ENCODE data around the gene C10orf53.
"Not testable (repeated sequence)": the region's sequence is repeated elsewhere in the genome, so short reads cannot be mapped to it uniquely, and the experiment has no call there.

C10orf53 gene

DNA sequence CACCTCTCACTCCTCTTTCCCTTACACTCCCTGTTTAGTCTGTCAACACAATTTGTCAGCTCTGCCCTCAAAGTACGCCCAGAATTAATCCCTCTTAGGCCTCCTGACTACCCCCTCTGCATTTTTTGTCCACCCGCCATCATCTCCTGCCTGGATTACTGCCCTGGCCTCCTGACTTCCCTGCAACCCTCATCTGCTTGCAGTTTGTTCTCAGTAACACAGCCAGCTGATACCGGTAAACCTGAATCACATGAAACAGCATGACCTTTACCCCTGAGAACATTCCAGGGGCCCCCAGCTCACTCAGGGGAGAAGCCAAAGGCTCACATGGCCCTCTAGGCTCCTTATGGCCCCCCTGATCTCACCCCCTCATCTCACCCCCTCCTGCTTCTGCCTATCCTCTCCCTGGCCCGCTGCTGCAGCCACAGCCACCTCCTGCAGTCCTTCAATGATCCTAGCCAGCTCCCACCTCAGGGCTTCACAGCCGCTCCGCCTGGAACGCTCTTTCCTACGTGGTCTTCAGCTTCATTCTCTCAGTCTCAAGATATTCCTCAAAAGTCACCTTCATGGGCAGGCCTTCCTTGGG lies 8.9 kb downstream of the C10orf53 start:
- DNase-seq: no peak

DNA sequence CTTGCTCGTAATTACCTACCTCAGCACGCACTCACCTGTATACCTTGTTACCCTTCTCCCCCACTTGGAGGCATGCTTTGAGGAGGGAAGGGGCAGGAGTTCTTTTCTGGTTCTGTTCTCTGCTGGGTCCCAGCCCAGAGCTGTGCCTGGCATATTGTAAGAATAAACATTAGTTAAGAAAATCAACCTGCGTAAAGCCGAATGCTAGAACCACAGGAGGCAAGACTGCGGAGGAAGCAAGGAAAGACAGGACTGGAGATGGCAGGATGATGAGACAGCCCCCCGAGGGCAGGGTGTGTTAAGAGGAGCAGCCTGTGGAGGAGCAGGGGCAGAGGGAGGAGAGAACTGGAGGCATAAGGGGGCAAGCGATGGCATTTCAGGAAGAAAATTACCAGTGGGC lies 9.5 kb downstream of the C10orf53 start:
- no peak for DNase-seq

DNA sequence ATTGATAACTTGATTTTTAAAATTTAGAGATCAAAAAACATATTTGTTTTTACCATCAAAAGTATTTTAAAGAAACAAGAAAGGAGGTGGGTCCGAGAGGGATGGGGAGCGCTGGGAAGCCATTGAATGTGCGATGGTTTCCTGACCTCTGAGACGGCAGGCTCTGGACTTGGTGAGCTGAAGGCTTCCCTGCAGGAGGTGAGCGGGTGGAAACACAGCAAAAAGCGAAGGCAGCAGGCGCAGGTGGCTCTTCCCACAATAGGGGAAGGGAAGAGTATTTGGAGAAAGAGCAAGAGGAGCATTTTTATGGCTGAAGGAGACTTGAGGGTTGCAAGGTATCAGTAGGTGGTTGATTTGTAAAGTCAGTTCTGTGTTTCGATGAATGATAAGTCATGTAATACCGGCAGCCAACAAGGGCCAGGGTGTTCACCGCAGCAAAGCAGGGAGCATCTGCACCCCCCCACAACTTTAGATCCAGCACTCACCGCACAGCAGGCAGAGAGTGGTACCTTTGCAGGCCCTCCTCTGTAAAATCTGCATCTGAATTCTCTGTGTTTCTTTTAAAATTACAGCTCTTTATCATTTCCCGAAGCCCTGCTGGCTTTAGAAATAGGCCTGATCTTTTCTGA lies 10.5 kb downstream of the C10orf53 start:
- DNase-seq: no peak

DNA sequence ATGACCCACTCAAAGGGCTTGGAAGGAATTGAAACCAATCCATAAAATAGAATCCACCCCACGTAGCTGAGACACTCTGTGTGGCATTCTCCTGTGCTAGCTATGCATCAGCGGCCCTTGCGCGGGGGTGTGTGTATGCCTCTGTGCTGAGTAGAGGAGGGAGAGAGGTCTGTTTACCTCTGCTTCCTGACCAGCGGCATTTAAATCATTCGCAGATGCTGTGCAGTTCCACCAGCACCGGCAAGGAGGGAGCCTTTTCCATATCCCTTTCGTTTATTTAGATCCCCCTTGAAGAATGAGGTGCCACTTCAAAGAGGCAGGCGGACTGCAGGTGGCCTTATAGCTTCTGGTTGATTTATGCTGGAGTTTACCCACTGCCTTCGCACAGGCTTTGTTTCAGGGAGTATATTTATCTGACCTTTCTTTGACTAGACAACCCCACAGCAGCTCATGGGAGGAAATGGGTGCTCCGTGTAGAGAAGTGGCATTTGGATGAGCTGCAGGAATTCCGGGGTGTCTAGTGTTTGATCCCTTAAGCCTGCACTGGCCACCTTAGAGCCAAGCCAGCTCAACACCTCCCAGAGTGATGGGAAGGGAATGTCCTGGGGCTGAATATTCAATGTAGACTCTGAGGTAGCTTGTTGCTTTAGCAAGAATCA lies 11.4 kb downstream of the C10orf53 start:
- DNase-seq: no peak

DNA sequence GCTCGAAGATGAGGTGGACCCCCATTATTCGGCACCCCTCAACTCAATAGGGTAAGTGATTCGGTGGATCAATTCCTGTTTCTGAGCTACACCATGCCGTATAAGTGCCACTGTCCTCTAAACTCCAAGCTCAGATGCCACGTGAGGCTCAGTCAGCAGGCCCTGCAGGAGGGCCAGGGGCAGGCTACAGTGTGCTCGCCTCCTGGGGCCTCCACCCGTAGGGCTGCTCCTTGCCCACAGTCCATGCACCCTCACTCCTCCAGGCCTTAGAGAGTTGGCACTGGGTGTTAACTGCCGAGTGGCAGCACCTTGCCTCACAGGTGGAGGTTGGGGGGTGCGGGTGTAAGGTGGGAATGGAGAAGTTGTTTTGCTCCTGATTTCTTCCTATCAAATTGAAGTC lies 12.1 kb downstream of the C10orf53 start:
- no peak for DNase-seq

DNA sequence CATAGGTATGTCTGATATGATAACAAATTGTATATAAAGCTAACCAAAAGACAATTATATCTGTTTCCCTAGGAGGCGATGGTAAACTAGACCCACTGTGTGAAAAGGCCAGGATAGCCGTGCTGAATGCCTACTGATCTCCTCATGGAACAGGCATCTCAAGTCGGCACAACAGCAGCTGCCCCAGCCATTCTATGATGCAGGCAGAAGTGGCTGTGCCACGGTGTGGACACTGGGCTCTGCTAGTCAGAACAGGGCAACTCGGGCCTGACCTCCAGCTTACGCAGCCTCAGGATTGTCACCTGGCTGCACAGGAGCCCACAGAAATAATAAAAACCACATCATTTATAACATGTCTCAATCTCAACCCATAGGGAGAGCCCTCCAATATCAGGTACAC lies 15.0 kb downstream of the C10orf53 start:
- DNase-seq: no peak

DNA sequence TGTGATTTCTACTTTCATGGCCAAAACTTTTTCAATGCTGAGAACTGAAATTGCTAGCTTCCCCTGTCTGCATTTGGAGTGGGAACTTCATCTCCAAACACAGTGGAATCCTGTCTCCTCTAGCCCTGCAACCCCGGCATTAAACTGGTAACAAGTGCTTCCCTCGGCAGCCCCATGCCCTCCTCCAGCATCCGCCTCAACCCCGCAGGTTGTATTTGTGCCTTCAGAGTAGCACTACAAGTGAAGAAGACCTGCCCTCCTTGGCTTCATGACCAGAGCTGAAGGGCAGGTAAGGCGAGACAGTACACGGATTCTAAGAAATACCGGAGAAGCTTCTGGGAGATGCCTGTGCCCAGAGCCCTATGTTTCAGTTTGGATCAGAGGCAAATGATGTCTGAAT lies 16.9 kb downstream of the C10orf53 start:
- no peak for DNase-seq

DNA sequence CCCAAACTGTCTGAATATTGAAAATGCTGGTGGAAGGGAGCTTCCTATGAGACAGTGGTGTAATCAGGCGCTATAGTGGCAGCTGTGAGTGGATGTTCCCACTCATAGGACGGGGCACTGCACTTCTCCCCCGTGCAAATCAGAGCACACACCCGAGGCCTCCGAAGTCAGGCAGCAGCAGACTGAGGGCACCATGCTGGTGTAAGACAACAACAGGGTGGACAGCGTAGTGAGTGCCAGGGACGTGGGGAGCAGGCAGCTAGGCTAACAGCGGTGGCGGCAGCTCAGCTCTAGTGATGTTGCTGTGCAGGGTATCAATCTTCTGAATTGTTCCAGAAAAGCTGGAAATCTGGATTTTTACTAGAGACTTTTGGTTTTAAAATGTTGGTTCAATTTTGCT lies 19.2 kb downstream of the C10orf53 start:
- DNase-seq: no peak

DNA sequence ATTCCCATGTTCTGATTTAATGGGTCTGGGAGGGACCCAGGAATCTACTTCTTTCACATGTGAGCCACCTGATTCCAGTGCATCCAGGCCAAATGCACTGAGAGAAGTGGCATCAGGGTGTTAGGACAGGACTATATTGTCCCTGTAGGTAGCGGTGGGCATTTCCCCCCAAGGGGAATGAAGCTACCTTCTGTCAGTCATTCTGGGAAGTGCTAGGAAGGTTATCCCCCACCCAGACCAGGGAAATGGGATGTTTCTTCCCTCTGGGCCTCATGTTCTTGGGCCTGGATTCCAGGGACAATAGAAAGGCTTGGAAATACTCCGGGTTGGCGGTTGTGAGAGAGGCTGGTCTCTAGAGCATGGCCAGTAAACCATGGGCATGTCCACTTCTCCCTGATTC lies 20.8 kb downstream of the C10orf53 start:
- DNase-seq: no peak

DNA sequence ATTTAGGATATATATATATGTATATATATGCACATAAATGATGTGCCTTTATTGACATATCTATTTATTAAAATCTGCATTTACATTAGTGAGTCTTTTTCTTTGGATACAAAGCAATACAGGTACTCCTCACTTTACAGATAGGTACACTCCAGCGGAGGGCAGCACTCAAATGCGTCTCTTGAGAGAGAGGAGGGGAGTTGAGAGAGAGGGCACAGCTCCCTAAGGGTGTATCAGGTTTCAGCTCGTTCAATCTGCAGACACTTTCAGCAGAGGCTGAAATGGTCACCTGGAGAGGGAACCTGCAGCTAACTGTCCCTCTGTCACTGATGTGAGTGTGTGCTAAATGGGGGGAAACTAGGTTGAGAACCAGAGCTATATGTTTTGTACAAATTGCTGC lies 21.5 kb downstream of the C10orf53 start:
- no peak for DNase-seq

DNA sequence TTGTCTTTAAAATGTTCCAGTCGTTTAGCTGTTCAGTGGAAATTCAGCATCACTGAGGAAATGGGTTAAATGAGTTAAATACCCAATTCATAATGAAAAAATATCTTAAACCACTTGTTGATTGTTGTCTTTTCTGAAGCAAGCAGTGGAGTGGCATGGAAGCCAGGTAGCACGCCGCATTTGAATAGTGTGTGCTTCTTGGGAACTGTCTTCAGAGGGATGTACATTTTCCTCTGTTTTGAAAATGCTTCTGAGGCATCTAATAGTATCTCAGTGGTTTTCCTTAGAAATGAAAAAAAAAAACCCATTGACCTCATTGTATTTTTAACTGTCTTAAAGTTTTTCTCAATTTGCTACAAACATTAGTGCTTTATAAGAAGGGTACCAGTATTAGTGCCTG lies 28.1 kb downstream of the C10orf53 start:
- DNase-seq: no peak

DNA sequence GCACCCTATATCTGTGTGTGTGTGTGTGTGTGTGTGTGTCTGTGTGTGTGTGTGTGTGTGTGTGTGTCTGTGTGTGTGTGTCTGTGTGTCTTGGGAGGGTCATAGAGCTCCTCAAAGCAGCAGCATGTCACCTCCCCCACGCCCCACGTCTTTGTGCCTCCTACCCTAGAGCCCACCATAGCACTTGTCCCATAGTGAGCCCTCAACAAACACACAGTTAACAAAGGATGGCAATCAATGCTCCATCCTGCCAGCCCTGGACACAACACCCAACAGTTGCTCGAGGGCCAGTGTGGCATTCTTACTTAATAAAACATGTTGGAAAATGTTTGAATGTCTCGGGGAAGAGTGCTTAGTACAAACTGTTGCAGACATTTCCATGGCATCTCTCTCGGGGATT lies 30.5 kb downstream of the C10orf53 start:
- DNase-seq: no peak

DNA sequence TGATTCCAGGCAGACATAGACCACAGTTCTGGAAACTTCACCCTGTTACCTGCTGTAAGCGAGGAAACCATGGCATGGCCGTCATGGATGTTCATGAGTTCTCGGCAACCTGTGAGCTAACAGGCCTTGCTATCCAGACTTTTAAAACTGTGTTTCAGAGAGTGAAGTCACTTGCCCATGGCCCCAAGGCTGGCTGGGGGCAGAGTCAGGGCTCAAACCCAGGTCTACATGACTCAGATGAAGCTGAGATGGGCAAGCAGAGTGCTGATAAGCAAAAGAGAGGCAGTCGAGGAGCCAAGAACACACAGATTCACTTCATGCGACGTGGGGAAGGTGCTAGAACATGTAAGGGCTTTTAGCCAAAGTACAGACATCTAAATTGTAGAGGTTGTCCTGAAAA lies 31.5 kb downstream of the C10orf53 start:
- DNase-seq: no peak

DNA sequence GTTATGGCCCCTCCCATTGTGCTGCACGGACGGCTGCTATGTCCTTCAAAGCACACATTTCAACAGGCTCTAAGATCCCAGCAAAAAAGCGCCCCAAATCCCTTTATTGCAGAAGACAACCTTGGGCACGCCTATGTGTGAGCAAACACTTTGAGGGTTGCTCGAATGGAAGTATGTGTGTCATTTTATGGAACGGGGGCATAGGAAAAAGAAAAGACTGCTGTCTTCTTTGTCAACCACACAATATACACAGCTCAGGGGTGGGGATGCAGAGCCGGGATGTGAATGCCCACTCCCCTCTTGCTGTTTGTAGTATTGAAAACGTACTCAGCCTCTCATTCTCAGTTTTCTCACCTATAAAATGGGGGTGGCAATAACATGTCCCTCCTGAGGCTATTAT lies 32.0 kb downstream of the C10orf53 start:
- DNase-seq: no peak

DNA sequence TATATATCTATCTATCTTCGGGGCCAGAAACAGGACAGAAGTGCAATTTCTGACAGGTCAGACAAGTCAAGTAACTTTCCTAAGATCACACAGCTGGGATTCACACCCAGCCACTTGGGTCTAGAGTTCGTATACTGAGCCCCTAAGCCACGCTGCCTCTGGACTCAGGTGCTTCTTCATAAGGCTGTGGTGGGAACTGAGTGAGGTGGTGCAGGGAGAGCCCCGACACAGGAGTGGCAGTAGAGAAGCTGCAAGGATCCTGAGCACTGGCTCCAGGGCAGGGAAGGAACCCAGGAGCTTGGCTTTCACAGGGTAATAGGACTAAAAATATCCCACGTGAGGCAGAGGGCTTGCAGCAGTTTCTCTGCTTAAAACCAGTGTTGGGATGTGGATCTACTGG lies 33.8 kb downstream of the C10orf53 start:
- DNase-seq: no peak

DNA sequence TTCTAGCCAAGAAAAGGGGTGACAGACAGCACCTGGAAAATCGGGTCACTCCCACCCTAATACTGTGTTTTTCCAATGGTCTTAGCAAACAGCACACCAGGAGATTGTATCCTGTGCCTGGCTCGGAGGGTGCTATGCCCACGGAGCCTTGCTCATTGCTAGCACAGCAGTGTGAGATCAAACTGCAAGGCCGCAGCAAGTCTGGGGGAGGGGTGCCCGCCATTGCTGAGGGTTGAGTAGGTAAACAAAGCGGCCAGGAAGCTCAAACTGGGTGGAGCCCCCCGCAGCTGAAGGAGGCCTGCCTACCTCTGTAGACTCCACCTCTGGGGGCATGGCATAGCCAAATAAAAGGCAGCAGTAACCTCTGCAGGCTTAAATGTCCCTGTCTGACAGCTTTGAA lies 35.7 kb downstream of the C10orf53 start:
- DNase-seq: not testable (repeated sequence)

DNA sequence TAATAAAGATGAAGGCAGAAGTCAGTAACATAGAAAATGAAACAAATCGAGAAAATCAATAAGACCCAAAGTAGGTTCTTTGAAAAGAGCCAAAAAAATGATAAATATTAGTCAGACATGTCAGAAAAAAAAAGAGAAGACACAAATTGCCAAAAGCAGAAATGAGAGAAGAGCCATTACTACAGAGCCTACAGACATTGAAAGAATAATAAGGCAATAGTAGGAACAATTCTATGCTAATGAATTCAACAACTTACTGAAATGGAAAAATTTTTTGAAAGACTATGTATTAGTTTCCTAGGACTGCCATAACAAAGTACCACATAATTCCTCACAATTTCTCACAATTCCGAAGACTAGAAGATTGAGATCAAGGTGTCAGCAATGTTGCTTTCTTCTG lies 47.1 kb downstream of the C10orf53 start:
- DNase-seq: no peak

DNA sequence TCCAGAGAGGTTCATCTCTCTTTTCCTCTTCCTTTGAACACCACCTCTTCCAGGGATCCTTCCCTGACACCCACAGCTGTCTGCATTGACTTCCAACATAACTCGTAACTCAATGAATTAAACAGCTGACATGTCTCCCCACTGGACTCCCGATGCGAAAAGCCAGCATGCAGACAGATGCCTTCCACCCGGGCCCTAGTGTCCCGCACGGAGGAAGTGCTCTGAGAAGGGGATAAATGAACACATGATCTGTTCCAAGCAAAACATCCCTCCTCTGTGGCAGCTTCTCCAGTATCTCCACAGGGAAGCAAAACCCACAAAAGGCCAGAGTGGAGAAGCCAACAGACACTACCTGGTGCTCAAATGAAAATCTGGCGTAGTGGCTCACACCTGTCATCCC lies 54.4 kb downstream of the C10orf53 start:
- DNase-seq: no peak

DNA sequence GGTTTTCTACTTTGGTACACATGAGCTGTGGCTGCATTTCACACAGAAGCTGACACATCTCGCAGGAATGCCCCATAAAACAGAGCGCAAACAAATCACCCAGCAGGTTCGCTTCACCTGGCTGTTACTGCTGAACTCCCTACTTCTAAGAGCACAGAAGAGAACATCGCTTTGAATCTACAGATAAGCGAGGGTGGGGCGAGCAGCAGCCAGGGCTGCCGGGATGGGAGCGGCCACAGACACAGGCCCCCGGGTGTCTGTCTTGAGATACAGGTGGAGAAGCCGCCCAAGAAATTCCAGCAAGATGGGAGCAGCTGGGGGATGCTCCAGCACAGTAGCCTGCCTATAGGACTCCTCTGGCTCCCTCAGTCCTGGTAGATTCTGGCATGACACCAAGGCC lies 55.2 kb downstream of the C10orf53 start:
- DNase-seq: no peak

DNA sequence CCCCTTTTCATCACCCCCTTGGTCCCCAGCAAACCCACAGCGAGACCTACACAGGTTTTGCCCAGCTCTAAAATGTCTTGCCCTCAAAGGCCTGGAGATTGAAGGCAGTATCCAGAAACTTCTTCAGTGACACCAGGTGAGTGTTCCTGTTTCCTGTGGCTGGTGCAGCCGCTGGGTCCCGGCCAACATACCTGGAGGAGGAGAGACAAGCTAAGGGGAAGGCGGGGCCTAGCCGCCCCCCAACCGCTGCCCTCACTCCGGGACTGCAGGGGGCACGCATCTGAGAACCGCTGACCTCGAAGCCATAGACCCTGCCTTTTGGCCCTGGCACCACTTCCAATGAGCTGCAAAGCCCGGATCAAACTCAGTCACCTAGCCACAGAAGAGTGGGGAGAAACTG lies 55.7 kb downstream of the C10orf53 start:
- no peak for DNase-seq

DNA sequence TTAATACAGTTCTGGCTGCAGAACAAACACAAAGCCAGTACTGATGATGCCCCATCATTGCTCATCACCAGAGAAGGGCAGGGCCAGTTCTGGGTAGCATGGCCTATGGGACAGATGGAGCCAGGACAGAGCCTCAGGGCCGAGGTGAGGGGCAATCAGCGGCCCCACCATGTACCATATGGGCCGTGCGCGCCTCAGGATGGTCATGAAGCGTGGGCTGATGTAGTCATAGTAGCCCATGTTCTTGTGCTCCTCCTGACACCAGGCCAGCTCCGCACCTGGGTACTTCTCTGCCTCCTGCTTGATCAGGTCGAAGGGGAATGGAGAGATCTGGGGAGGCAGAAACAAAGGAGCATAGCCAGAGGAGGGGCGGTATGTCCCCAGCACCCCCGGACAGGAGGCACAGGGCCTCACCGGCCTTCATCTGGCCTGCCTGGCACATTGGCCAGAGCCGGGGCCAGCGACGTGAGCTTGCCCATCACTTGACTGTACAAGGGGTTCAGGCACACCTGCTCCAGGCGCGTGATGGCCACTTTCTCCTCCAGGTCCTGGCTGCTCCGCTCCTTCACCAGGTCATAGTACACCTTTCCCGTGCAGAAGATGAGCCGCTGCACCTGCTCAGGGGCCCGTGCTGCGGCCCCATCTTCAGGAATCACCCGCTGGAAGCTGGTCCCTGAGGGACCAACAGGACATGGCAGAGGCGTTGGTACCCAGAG lies 56.6 kb downstream of the C10orf53 start:
- DNase-seq: no peak

DNA sequence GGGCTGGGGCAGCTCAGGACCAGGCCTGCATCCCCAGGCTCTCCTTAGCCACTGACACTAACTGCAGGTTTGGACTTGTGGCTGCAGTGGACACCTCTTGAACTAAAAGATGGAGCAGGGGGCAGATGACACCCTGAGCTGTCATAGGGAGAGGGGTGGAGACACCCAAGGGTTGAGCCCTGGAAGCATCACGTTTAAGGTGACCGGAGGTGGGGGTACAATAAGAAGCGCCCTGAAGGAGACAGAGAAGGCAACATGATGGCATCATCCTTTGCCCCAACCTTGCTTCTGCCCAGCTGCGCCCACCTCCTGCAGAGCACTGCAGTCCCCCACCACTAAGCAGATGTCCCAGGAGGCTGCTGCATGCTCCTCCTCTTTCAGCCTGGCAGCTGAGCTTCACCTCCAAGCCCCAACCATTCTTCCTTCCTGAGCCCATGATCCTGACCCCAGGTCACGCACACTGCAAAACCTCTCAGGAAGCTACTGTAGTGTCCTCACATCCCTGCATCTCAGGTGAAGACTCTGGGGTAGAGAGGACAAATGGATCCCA lies 57.2 kb downstream of the C10orf53 start:
- DNase-seq: no peak

DNA sequence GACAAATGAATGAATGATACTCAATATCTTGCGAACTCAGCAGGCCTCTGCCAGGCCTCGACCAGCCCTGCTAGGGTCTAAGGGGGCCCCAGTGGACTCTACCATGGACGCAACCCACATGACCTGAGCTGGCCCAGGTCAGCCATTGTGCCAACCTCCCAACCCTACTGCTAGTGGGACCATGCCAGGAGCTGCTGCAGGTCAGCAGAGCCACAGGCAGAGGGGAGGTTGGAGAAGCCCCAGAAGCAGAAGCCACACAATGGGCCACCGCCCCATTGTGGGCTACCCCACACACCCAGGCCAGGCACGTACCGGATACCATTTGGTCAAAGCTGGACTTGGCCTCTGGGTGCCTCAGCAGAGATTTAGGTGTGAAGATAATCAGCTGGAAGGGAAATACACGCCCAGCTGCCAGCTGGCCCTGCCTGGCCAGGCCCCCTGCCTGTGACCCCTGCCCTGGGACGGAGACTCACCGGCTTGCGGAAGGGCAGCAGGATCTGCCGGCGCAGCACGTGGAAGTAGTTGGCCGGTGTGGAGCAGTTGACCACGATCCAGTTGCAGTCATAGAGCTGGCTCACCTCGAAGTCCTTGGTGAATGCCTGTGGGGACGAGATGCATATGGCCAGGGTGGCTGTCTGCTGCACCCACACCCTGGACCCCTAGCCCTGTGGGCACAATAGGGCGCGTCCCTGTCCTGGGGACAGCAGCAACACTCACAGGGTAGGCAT lies 58.2 kb downstream of the C10orf53 start:
- DNase-seq: no peak
